ENCODE results near the gene CHIC2.

CHIC2 gene

GRCh38 chr4:54093324-54094240 is 29.2 kb upstream of the CHIC2 start:
- Histone ChIP-seq H3K4me3 (ENCODE audit: low read depth, low read length) (no peak overlapping the region), H3K4me1 (no peaks in the 10 kb centered on the region; the same call in 1 of the 2 replicates), H3K9me3 (no peaks in the 10 kb centered on the region), H3K27me3 (peaks cover 23% of the 10 kb centered on the region), H3K36me3 (no peaks in the 10 kb centered on the region)
- DNase-seq = no peak
- no peak for TF ChIP-seq CTCF (IDR thresholded peaks at IDR 0.05; ENCODE audit: low read depth, low read length)

- Histone ChIP-seq H3K36me3 (no peaks in the 10 kb centered on the region), H3K27me3 (peaks cover 14% of the 10 kb centered on the region), H3K4me3 (ENCODE audit: low read depth, low read length) (peak overlapping the region; percentile 84), H3K4me1 (no peaks in the 10 kb centered on the region; the same call in 1 of the 2 replicates), H3K9me3 (no peaks in the 10 kb centered on the region)
- no peak for TF ChIP-seq CTCF (IDR thresholded peaks at IDR 0.05; ENCODE audit: low read depth, low read length)
- DNase-seq = no peak
Observed at GRCh38 chr4:54092405-54093323, 28.3 kb upstream of the CHIC2 start.

GRCh38 chr4:54091637-54092404 is 27.4 kb upstream of the CHIC2 start:
- Histone ChIP-seq H3K4me3 (ENCODE audit: low read depth, low read length) (peak overlapping the region; percentile 84), H3K27me3 (peaks cover 7% of the 10 kb centered on the region; the same call in 1 of the 2 replicates), H3K4me1 (no peaks in the 10 kb centered on the region; the same call in 1 of the 2 replicates), H3K9me3 (no peaks in the 10 kb centered on the region), H3K36me3 (no peaks in the 10 kb centered on the region)
- no peak for TF ChIP-seq CTCF (IDR thresholded peaks at IDR 0.05; ENCODE audit: low read depth, low read length)
- peak; percentile 80 for DNase-seq

GRCh38 chr4:54090804-54091623 is 26.6 kb upstream of the CHIC2 start:
- peak overlapping the region; percentile 84 for H3K4me3 ChIP-seq (ENCODE audit: low read depth, low read length)
- H3K27me3 ChIP-seq = no peaks in the 10 kb centered on the region; the same call in 1 of the 2 replicates
- TF ChIP-seq CTCF (IDR thresholded peaks at IDR 0.05; ENCODE audit: low read depth, low read length) = no peak
- no peak for DNase-seq
- no peaks in the 10 kb centered on the region for H3K36me3 ChIP-seq
- H3K4me1 ChIP-seq = no peaks in the 10 kb centered on the region; the same call in 1 of the 2 replicates
- H3K9me3 ChIP-seq = no peaks in the 10 kb centered on the region

GRCh38 chr4:54090404-54090803 is 26.0 kb upstream of the CHIC2 start:
- no peaks in the 10 kb centered on the region for H3K27me3 ChIP-seq
- no peaks in the 10 kb centered on the region for H3K36me3 ChIP-seq
- no peak for DNase-seq
- H3K9me3 ChIP-seq = no peaks in the 10 kb centered on the region
- H3K4me1 ChIP-seq = no peaks in the 10 kb centered on the region; the same call in 1 of the 2 replicates
- no peak overlapping the region for H3K4me3 ChIP-seq (ENCODE audit: low read depth, low read length)
- TF ChIP-seq CTCF (IDR thresholded peaks at IDR 0.05; ENCODE audit: low read depth, low read length) = no peak

All from BE2C (cell line).